Fibroblast of mammary gland (primary cell): Measurements from ENCODE around the gene EIF4E1B.

Experiments used
- DNase-seq: peaks from one replicate; pipeline ENCODE4 v3.0.0-alpha.2; 2010; ENCODE audit warnings: low read depth
- H3K4me3 ChIP-seq: 2 replicates; pipeline ENCODE4 v1.5.1; 2011; ENCODE audit warnings: low read depth, mild to moderate bottlenecking, low read length, moderate library complexity; ENCODE audit not compliant: control insufficient read depth
- CTCF ChIP-seq: conservative IDR thresholded peaks from 2 replicates; pipeline ENCODE4 v1.5.1; 2011; ENCODE audit warnings: low read depth, low read length, inconsistent platforms; ENCODE audit not compliant: control insufficient read depth, insufficient read depth

EIF4E1B gene

GRCh38 chr5:176665517-176665916 is 35.0 kb downstream of the EIF4E1B start:
- no peak for DNase-seq
- no peak for TF ChIP-seq CTCF
- no peak overlapping the region for H3K4me3 ChIP-seq

GRCh38 chr5:176667637-176668036 is 37.2 kb downstream of the EIF4E1B start:
- no peak for TF ChIP-seq CTCF
- DNase-seq = no peak
- no peak overlapping the region for H3K4me3 ChIP-seq

GRCh38 chr5:176670449-176670848 is 40.0 kb downstream of the EIF4E1B start:
- DNase-seq = no peak
- no peak overlapping the region for H3K4me3 ChIP-seq
- TF ChIP-seq CTCF = no peak

GRCh38 chr5:176671399-176671798 is 40.9 kb downstream of the EIF4E1B start:
- no peak overlapping the region for H3K4me3 ChIP-seq
- TF ChIP-seq CTCF = no peak
- DNase-seq = no peak

- TF ChIP-seq CTCF = no peak
- DNase-seq = no peak
- H3K4me3 ChIP-seq = no peak overlapping the region
These were observed 41.6 kb downstream of the EIF4E1B start for GRCh38 chr5:176671890-176672747.

GRCh38 chr5:176673651-176674583 is 43.4 kb downstream of the EIF4E1B start:
- no peak overlapping the region for H3K4me3 ChIP-seq
- no peak for DNase-seq
- no peak for TF ChIP-seq CTCF
